D721Med (cell line): Measurements from ENCODE around the gene GBP5.
"Not testable (repeated sequence)": the region's sequence is repeated elsewhere in the genome, so short reads cannot be mapped to it uniquely, and the experiment has no call there.

Experiments
- DNase-seq: peaks from one replicate; pipeline ENCODE4 v3.0.0; 2011; ENCODE audit warnings: low spot score; ENCODE audit not compliant: insufficient read length
- FAIRE-seq: peaks from 2 replicates; lab custom pipeline; 2011; peaks lifted over from hg19 to GRCh38; lab: Jason Lieb, UNC
- TF ChIP-seq, protein P1 (sequence below): IDR thresholded peaks from 2 replicates; pipeline ENCODE4 v1.5.1; 2012; ENCODE audit warnings: mild to moderate bottlenecking, control low read depth; ENCODE audit not compliant: insufficient read depth; ENCODE audit errors: missing control alignments

The GBP5 gene

DNA sequence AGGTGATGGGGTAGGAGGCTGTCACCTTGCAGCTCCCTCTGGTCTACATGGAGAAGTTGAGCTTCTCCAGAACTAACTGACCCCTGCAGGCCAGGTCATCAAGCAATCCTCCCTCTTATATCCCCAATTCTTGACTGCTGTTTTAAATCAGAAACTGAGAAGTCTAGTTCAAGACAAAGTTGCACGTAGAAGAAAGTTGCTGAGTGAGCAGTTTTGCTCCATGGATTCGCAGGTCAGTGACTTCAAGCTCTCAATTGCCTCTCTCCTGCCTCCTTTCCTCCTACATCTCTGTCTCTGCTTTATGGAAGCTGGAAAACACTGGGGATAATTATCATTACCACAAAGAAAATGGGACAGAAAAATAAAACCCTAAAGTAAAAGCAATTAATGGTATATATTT lies 32.8 kb upstream of the GBP5 start:
- DNase-seq (no peak), FAIRE-seq (no peak)
- TF ChIP-seq, protein P1, sequence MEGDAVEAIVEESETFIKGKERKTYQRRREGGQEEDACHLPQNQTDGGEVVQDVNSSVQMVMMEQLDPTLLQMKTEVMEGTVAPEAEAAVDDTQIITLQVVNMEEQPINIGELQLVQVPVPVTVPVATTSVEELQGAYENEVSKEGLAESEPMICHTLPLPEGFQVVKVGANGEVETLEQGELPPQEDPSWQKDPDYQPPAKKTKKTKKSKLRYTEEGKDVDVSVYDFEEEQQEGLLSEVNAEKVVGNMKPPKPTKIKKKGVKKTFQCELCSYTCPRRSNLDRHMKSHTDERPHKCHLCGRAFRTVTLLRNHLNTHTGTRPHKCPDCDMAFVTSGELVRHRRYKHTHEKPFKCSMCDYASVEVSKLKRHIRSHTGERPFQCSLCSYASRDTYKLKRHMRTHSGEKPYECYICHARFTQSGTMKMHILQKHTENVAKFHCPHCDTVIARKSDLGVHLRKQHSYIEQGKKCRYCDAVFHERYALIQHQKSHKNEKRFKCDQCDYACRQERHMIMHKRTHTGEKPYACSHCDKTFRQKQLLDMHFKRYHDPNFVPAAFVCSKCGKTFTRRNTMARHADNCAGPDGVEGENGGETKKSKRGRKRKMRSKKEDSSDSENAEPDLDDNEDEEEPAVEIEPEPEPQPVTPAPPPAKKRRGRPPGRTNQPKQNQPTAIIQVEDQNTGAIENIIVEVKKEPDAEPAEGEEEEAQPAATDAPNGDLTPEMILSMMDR, result no peak

DNA sequence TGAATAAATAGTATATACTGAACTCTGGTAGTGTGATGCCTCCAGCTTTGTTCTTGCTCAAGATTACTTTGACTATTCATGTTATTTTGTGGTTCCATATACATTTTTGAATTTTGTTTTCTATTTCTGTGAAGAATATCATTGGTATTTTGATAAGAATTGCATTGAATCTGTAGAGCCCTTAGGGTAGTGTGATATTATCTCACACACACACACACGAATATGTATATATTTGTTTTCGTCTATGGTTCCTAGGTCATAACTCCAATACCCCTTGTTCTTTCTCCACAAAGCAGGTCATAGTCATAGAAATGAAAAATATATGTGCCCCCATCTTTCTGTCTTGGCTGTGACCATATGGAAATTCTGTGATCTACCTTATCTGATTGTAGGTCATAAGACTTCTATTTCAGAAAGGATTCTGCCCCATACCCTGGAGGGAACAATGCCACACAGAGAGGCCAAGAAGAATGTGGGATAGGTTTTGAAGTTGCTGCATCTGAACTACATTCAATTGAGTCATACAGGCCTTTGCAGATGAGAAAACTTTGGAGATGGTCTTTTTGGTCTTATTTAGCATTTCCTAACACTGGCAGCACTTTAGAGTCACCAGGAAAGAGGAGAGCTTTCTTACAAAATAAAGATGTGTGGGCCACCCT lies 32.0 kb upstream of the GBP5 start:
- FAIRE-seq (no peak), DNase-seq (no peak)
- TF ChIP-seq, protein P1, result no peak

DNA sequence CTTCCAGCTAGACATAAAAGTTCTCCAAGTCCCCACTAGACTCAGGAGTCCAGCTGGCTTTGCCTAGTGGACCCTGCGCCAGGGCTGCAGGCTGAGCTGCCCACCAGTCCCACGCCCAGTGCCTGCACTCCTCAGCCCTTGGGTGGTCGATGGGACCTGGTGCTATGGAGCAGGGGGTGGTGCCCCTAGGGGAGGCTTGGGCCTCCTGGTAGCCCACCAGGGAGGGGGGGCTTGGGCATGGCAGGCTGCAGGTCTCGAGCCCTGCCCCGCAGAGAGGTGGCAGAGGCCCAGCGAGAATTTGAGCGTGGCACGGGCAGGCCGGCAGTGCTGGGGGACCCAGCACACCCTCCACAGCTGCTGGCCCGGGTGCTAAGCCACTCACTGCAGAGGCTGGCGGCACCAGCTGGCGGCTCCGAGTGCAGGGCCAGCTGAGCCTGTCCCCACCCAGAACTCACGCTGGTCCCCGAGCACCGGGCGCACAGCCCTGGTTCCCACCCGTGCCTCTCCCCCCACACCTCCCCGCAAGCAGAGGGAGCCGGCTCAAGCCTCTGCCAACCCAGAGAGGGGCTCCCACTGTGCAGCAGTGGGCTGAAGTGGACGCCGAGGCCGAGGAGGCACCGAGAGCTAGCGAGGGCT lies 30.2 kb upstream of the GBP5 start:
- FAIRE-seq (no peak), DNase-seq (no peak)
- TF ChIP-seq, protein P1, result no peak

DNA sequence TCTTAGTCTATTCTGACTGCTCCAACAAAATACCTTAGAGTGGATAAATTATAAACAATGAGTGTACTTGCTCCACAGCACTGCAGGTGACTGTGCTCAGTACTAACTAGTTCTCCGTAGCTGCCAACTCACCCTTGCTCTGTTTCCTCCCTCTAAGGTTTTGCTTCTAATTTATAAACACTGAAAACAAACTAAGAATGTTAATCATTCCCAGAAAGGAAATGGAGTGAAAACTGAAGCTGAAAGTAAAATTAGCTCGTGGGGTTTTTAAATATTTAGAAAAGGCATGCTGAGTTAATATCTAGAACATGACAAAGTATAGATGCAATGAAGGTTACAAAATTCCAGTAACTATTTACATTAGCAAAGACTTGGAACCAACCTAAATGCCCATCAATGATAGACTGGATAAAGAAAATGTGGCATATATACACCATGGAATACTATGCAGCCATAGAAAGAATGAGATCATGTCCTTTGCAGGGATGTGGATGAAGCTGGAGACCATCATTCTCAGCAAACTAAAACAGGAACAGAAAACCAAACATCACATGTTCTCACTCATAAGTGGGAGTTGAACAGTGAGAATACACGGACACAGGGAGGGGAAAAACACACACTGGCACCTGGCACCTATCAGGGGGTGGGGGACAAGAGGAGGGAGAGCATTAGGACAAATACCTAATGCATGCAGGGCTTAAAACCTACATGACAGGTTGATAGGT lies 27.2 kb upstream of the GBP5 start:
- not testable (repeated sequence) for FAIRE-seq

DNA sequence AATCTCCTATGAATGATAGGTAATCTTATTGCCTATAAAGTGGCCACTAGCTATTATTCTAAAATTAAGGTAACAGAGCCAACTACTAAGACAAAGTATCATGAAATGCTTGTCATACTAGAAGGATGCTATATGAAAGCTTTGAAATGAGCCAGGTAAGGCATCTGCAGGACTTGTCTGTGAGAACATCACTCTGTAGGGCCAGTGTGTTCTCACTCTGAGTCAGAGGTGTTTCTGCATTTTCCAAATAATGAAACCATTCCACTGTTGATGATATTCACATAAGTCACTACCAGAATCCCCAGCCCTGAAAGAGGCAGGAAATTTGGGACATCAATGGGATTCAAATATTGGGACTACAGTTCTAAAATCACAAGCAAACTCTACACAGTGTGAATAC lies 25.8 kb upstream of the GBP5 start:
- no peak for DNase-seq
- FAIRE-seq, result no peak
- TF ChIP-seq, protein P1, result no peak

More for the DNA sequence above, 27.2 kb upstream of the GBP5 start:
- DNase-seq, result not testable (repeated sequence)

DNA sequence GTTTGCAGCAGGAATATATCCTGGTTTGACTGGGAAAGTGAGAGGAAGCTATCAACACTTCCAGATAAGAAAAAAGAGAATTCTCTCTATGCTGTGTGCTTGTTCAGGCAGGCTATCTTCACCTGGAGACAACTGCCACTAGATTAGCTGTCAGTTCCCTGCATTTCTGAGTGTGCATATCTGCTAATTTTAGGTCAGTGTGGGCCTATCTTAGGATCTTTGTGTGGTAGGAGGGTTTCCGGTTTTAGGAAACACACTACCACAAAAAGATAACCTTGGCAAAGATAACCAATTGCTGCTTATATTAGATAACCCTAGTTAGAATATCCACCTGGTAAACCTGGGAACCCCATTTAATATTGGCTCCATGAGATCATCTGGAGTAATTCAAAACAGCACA lies 22.5 kb upstream of the GBP5 start:
- FAIRE-seq, result no peak
- TF ChIP-seq, protein P1, result no peak
- no peak for DNase-seq

DNA sequence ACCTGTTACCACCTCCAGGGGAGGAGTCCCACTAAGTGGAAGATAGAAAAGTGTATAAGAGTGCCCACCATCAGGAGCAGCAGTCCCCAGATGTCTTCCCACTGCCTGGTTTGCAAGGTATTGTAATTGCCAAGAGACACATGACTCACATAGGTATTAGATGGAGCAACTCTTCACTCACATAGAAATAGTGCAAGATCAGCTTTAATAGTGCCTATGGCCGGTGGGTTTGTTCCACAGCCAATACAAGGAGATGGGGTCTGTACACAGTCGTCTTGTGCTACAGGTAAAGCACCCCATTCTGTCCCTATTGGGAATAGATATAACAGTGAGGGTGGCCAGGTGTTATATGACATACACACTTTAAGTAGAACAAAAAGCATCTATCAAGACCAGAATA lies 18.6 kb upstream of the GBP5 start:
- FAIRE-seq (no peak), DNase-seq (no peak)
- TF ChIP-seq, protein P1, result no peak
